NT2/D1 (cell line): ENCODE measurements around the gene FOXE1.

Source experiments
- DNase-seq: peaks from one replicate; pipeline ENCODE4 v3.0.0-alpha.2; 2011; ENCODE audit warnings: low read depth, low spot score
- H3K27me3 ChIP-seq: 2 replicates; pipeline ENCODE4 v1.6.0; 2011; ENCODE audit warnings: mild to moderate bottlenecking; ENCODE audit not compliant: insufficient read length, insufficient read depth
- H3K36me3 ChIP-seq: 2 replicates; pipeline ENCODE4 v1.6.1; 2011; ENCODE audit warnings: mild to moderate bottlenecking, low read length, mixed read lengths; ENCODE audit not compliant: insufficient read depth, insufficient read length
- H3K4me1 ChIP-seq: 2 replicates; pipeline ENCODE4 v1.5.1; 2011; ENCODE audit not compliant: insufficient read depth, insufficient read length
- H3K4me3 ChIP-seq: 2 replicates; pipeline ENCODE4 v1.5.1; 2011; ENCODE audit warnings: low read depth; ENCODE audit not compliant: insufficient read length
- H3K9ac ChIP-seq: 2 replicates; pipeline ENCODE4 v1.6.0; 2011; ENCODE audit warnings: low read depth; ENCODE audit not compliant: insufficient read length
- H3K9me3 ChIP-seq: 2 replicates; pipeline ENCODE4 v1.5.1; 2011; ENCODE audit warnings: mild to moderate bottlenecking, low read length; ENCODE audit not compliant: insufficient read depth
- SUZ12 ChIP-seq: IDR thresholded peaks from 2 replicates; pipeline ENCODE4 v1.6.1; 2011; ENCODE audit not compliant: insufficient read length, insufficient read depth; ENCODE audit errors: extremely low read depth
- YY1 ChIP-seq: IDR thresholded peaks from 2 replicates; pipeline ENCODE4 v1.6.1; 2011; ENCODE audit not compliant: insufficient read length, insufficient read depth
- ZNF274 ChIP-seq: IDR thresholded peaks from 2 replicates; pipeline ENCODE4 v1.6.1; 2011; ENCODE audit warnings: mild to moderate bottlenecking, low read depth, low read length

The FOXE1 gene

GRCh38 chr9:97866300-97866699 is 13.3 kb downstream of the FOXE1 start:
- peaks cover 23% of the 10 kb centered on the region for H3K9me3 ChIP-seq
- peaks cover 9% of the 10 kb centered on the region for H3K4me1 ChIP-seq
- no peak overlapping the region for H3K9ac ChIP-seq
- TF ChIP-seq ZNF274 (no peak), YY1 (no peak), SUZ12 (no peak)
- no peak for DNase-seq
- H3K4me3 ChIP-seq = no peak overlapping the region
- H3K27me3 ChIP-seq = peaks cover 15% of the 10 kb centered on the region
- H3K36me3 ChIP-seq = no peaks in the 10 kb centered on the region

- H3K27me3 ChIP-seq = peaks cover 12% of the 10 kb centered on the region
- no peaks in the 10 kb centered on the region for H3K36me3 ChIP-seq
- H3K9me3 ChIP-seq = peaks cover 23% of the 10 kb centered on the region
- H3K4me1 ChIP-seq = peaks cover 9% of the 10 kb centered on the region
- H3K4me3 ChIP-seq = no peak overlapping the region
- TF ChIP-seq YY1 (no peak), SUZ12 (no peak), ZNF274 (no peak)
- no peak overlapping the region for H3K9ac ChIP-seq
- DNase-seq = no peak
These were observed 13.8 kb downstream of the FOXE1 start for GRCh38 chr9:97866848-97867247.

GRCh38 chr9:97868859-97869258 is 15.8 kb downstream of the FOXE1 start:
- Histone ChIP-seq H3K9ac (no peak overlapping the region), H3K9me3 (peaks cover 23% of the 10 kb centered on the region), H3K4me1 (peaks cover 4% of the 10 kb centered on the region), H3K4me3 (no peak overlapping the region), H3K27me3 (no peaks in the 10 kb centered on the region), H3K36me3 (no peaks in the 10 kb centered on the region)
- TF ChIP-seq SUZ12 (no peak), YY1 (no peak), ZNF274 (no peak)
- DNase-seq = no peak

GRCh38 chr9:97873425-97873824 is 20.4 kb downstream of the FOXE1 start:
- Histone ChIP-seq H3K27me3 (peaks cover 12% of the 10 kb centered on the region), H3K4me1 (peaks cover 6% of the 10 kb centered on the region), H3K36me3 (no peaks in the 10 kb centered on the region), H3K9ac (no peak overlapping the region), H3K4me3 (no peak overlapping the region), H3K9me3 (no peaks in the 10 kb centered on the region)
- TF ChIP-seq ZNF274 = no peak
- DNase-seq = no peak

- no peak for TF ChIP-seq ZNF274
- no peak for TF ChIP-seq SUZ12
- no peak for TF ChIP-seq YY1
- DNase-seq = no peak
These were observed 20.9 kb downstream of the FOXE1 start for GRCh38 chr9:97873882-97874281.

GRCh38 chr9:97874624-97875023 is 21.6 kb downstream of the FOXE1 start:
- H3K9ac ChIP-seq = no peak overlapping the region
- peaks cover 2% of the 10 kb centered on the region for H3K4me1 ChIP-seq
- no peak for TF ChIP-seq ZNF274
- no peak for TF ChIP-seq YY1
- no peak for TF ChIP-seq SUZ12
- H3K9me3 ChIP-seq = no peaks in the 10 kb centered on the region
- H3K36me3 ChIP-seq = no peaks in the 10 kb centered on the region
- DNase-seq = no peak
- peaks cover 13% of the 10 kb centered on the region for H3K27me3 ChIP-seq
- no peak overlapping the region for H3K4me3 ChIP-seq

More at GRCh38 chr9:97873882-97874281, 20.9 kb downstream of the FOXE1 start:
- H3K9me3 ChIP-seq = no peaks in the 10 kb centered on the region
- H3K4me3 ChIP-seq = no peak overlapping the region
- no peak overlapping the region for H3K9ac ChIP-seq
- peaks cover 4% of the 10 kb centered on the region for H3K4me1 ChIP-seq
- no peaks in the 10 kb centered on the region for H3K36me3 ChIP-seq
- H3K27me3 ChIP-seq = peaks cover 12% of the 10 kb centered on the region

- peaks cover 2% of the 10 kb centered on the region for H3K4me1 ChIP-seq
- peaks cover 13% of the 10 kb centered on the region for H3K27me3 ChIP-seq
- H3K9me3 ChIP-seq = no peaks in the 10 kb centered on the region
- no peak for TF ChIP-seq ZNF274
- TF ChIP-seq SUZ12 = no peak
- TF ChIP-seq YY1 = no peak
- no peak overlapping the region for H3K4me3 ChIP-seq
- H3K36me3 ChIP-seq = no peaks in the 10 kb centered on the region
- DNase-seq = no peak
- no peak overlapping the region for H3K9ac ChIP-seq
These were observed 22.1 kb downstream of the FOXE1 start for GRCh38 chr9:97875111-97875510.

- Histone ChIP-seq H3K4me1 (peaks cover 2% of the 10 kb centered on the region), H3K27me3 (peaks cover 13% of the 10 kb centered on the region), H3K36me3 (no peaks in the 10 kb centered on the region), H3K9me3 (no peaks in the 10 kb centered on the region), H3K4me3 (no peak overlapping the region), H3K9ac (no peak overlapping the region)
- TF ChIP-seq SUZ12 = no peak
- TF ChIP-seq ZNF274 = no peak
- no peak for TF ChIP-seq YY1
- no peak for DNase-seq
These were observed 23.0 kb downstream of the FOXE1 start for GRCh38 chr9:97876061-97876460.
